Caco-2 (cell line): Measurements from ENCODE around the gene RNF32. TPM values are rescaled to one million over a fixed set of nuclear protein-coding genes. Genes with fewer than 3 reads are reported as not detected.
"Not testable (repeated sequence)": the region's sequence is repeated elsewhere in the genome, so short reads cannot be mapped to it uniquely, and the experiment has no call there.

Experiments used
- BruUV-seq: library from RNA; stranded (reverse); fragments of 400-500 nt; replicated peaks from 2 replicates; lab custom pipeline; 2021; lab: Mats Ljungman, UMichigan
- CTCF ChIA-PET: fragments of 300-600 bp; sonication (Branson Sonifier 250); formaldehyde crosslinking; loops from one replicate; lab custom pipeline; 2022; ENCODE audit warnings: antibody characterized with exemption; lab: Charles Lee
- POLR2A ChIA-PET: fragments of 300-600 bp; sonication (Branson Sonifier 250); formaldehyde crosslinking; loops from one replicate; lab custom pipeline; 2022; ENCODE audit warnings: antibody characterized with exemption; lab: Charles Lee
- DNase-seq, 2 experiments: peaks; one replicate each; pipeline versions ENCODE4 v3.0.0 to v3.0.0-alpha.2; 2020 to 2022
- H3K27me3 ChIP-seq: replicated peaks from 2 replicates; pipeline ENCODE4 v1.6.0; 2011; ENCODE audit warnings: low read length; ENCODE audit not compliant: control insufficient read depth, insufficient read depth
- H3K36me3 ChIP-seq: 2 replicates; pipeline ENCODE4 v1.5.1; 2011; ENCODE audit warnings: low read length; ENCODE audit not compliant: control insufficient read depth, insufficient read depth
- H3K4me1 ChIP-seq: fragments of 250-450 bp; sonication (Bioruptor Pico); 2 replicates; pipeline ENCODE4 v1.5.1; 2020; ENCODE audit warnings: mild to moderate bottlenecking
- H3K4me3 ChIP-seq: 2 replicates; pipeline ENCODE4 v1.5.1; 2011; ENCODE audit warnings: low read depth, mild to moderate bottlenecking, control low read depth, low read length
- H3K9me3 ChIP-seq: fragments of 250-450 bp; sonication (Bioruptor Pico); 2 replicates; pipeline ENCODE4 v1.5.1; 2020; ENCODE audit warnings: mild to moderate bottlenecking, moderate library complexity
- H3K27ac Mint-ChIP-seq: one replicate; pipeline ENCODE4 v1.8.0; 2022; ENCODE audit warnings: mixed read lengths; ENCODE audit not compliant: unreplicated experiment
- H3K27me3 Mint-ChIP-seq: one replicate; pipeline ENCODE4 v1.8.0; 2022; ENCODE audit warnings: mixed read lengths; ENCODE audit not compliant: insufficient read depth, unreplicated experiment
- H3K36me3 Mint-ChIP-seq: one replicate; pipeline ENCODE4 v1.8.0; 2022; ENCODE audit warnings: mild to moderate bottlenecking, mixed read lengths; ENCODE audit not compliant: insufficient read depth, unreplicated experiment
- H3K4me1 Mint-ChIP-seq: one replicate; pipeline ENCODE4 v1.8.0; 2022; ENCODE audit warnings: low read depth, mixed read lengths; ENCODE audit not compliant: unreplicated experiment
- H3K4me3 Mint-ChIP-seq: one replicate; pipeline ENCODE4 v1.8.0; 2022; ENCODE audit warnings: mild to moderate bottlenecking, moderate library complexity, mixed read lengths; ENCODE audit not compliant: unreplicated experiment
- H3K9me3 Mint-ChIP-seq: one replicate; pipeline ENCODE4 v1.8.0; 2022; ENCODE audit warnings: mixed read lengths; ENCODE audit not compliant: unreplicated experiment
- intact Hi-C: fragments of 100-400 bp; cut with micrococcal nuclease; formaldehyde crosslinking; loops from one replicate; pipeline ENCODE4 v1.10.0; 2022; ENCODE audit not compliant: unreplicated experiment
- total RNA-seq: library from RNA; stranded (reverse); gene quantifications from 2 replicates; pipeline ENCODE4 v1.2.3, GENCODE V29; 2022
- TF ChIP-seq, protein P1 (sequence below), 2 experiments: fragments of 200-600 bp in 1 of 2; IDR thresholded peaks; 1 replicate in 1 of 2; 2 replicates in 1 of 2; pipeline versions ENCODE4 v1.5.1 to v1.8.0; 2011 to 2022; ENCODE audit warnings: antibody characterized with exemption in 1 of 2, control low read depth in 1 of 2, inconsistent platforms in 1 of 2, low read depth in 1 of 2, low read length in 1 of 2, mild to moderate bottlenecking in 1 of 2, moderate library complexity in 1 of 2; ENCODE audit not compliant: insufficient read depth in 1 of 2, severe bottlenecking in 1 of 2, unreplicated experiment in 1 of 2

RNF32 gene
- total RNA-seq, 1 experiment from 2014 or later, result 26.0 TPM

DNA sequence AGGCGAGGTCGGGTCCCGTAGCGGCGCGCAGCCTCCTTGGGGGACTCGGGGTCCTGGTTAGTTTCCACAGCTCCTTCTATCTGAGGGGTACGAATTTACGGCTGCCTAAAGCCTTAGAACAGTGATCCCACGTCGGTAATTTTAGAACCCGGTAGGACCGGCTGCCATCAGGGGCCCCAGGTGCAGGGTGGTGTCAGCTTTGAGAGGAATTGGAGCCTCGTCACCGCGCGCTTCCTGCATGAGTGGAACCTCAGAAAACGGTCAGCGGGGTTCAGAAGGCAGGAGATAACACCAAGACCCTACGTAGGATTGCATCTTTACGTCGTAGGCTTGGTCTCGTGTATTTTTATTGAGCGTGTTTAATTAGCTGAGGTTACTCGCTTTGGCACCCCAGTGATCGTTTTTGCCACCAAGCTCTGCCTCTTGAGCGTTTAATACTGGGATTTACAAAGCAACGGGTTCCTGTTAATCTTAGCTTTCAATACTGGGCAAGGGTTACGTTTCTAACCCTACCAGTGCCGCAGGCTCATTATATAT, 443 bp downstream of the RNF32 start:
- H3K27ac Mint-ChIP-seq, result peak overlapping the region; percentile 100
- no peaks in the 10 kb centered on the region; the same call in 1 of the 2 replicates for H3K36me3 ChIP-seq
- no peak for DNase-seq
- TF ChIP-seq, protein P1, sequence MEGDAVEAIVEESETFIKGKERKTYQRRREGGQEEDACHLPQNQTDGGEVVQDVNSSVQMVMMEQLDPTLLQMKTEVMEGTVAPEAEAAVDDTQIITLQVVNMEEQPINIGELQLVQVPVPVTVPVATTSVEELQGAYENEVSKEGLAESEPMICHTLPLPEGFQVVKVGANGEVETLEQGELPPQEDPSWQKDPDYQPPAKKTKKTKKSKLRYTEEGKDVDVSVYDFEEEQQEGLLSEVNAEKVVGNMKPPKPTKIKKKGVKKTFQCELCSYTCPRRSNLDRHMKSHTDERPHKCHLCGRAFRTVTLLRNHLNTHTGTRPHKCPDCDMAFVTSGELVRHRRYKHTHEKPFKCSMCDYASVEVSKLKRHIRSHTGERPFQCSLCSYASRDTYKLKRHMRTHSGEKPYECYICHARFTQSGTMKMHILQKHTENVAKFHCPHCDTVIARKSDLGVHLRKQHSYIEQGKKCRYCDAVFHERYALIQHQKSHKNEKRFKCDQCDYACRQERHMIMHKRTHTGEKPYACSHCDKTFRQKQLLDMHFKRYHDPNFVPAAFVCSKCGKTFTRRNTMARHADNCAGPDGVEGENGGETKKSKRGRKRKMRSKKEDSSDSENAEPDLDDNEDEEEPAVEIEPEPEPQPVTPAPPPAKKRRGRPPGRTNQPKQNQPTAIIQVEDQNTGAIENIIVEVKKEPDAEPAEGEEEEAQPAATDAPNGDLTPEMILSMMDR (IDR thresholded peaks at IDR 0.05; ENCODE audit: insufficient read depth in 1 of 2, low read depth in 1 of 2, low read length in 1 of 2, severe bottlenecking in 1 of 2, unreplicated experiment in 1 of 2), result no peak
- TSS peak; percentile 28 for BruUV-seq
- no peaks in the 10 kb centered on the region for H3K27me3 Mint-ChIP-seq
- H3K4me1 ChIP-seq, result peaks cover 18% of the 10 kb centered on the region
- intact Hi-C loops, result loop anchor here (1.0 kb wide), 2 partner anchors 25 to 81 kb away; no protein-coding TSS in a partner anchor
- no peaks in the 10 kb centered on the region for H3K9me3 ChIP-seq
- peak overlapping the region; percentile 99 for H3K4me3 Mint-ChIP-seq
- no peaks in the 10 kb centered on the region for H3K9me3 Mint-ChIP-seq
- ChIA-PET CTCF (interaction anchor here (0.9 to 1.4 kb wide), 2 partner anchors 9 to 123 kb away, joined by 3 to 7 read pairs; no protein-coding TSS in a partner anchor), POLR2A (interaction anchor here (0.6 to 1.5 kb wide), 4 partner anchors 9 to 114 kb away, joined by 3 to 10 read pairs (median 4); no protein-coding TSS in a partner anchor)
- H3K27me3 ChIP-seq, result no peaks in the 10 kb centered on the region
- peaks cover 24% of the 10 kb centered on the region for H3K4me1 Mint-ChIP-seq
- peaks cover 51% of the 10 kb centered on the region for H3K36me3 Mint-ChIP-seq
- H3K4me3 ChIP-seq, result peak overlapping the region; percentile 72

- intact Hi-C loops, result no loop called here
- H3K4me1 Mint-ChIP-seq, result peaks cover 18% of the 10 kb centered on the region
- ChIA-PET CTCF (interaction anchor here (1.0 kb wide), 1 partner anchor 30 kb away, joined by 4 read pairs; no protein-coding TSS in a partner anchor), POLR2A (interaction anchor here (1.5 kb wide), 1 partner anchor 28 kb away, joined by 10 read pairs; no protein-coding TSS in a partner anchor)
- H3K9me3 ChIP-seq, result no peaks in the 10 kb centered on the region
- no TSS peak for BruUV-seq
- no peaks in the 10 kb centered on the region for H3K9me3 Mint-ChIP-seq
- H3K27me3 Mint-ChIP-seq, result no peaks in the 10 kb centered on the region
- H3K27me3 ChIP-seq, result no peaks in the 10 kb centered on the region
- DNase-seq, result no peak
- H3K4me3 ChIP-seq, result no peak overlapping the region
- no peak overlapping the region for H3K27ac Mint-ChIP-seq
- H3K4me3 Mint-ChIP-seq, result peak overlapping the region; percentile 99
- TF ChIP-seq, protein P1 (IDR thresholded peaks at IDR 0.05; ENCODE audit: insufficient read depth in 1 of 2, low read depth in 1 of 2, low read length in 1 of 2, severe bottlenecking in 1 of 2, unreplicated experiment in 1 of 2), result no peak
- peaks cover 49% of the 10 kb centered on the region for H3K36me3 Mint-ChIP-seq
- H3K36me3 ChIP-seq, result no peaks in the 10 kb centered on the region; the same call in 1 of the 2 replicates
- H3K4me1 ChIP-seq, result peaks cover 15% of the 10 kb centered on the region
Measured at GRCh38 chr7:156642306-156643045, 1.9 kb downstream of the RNF32 start.

DNA sequence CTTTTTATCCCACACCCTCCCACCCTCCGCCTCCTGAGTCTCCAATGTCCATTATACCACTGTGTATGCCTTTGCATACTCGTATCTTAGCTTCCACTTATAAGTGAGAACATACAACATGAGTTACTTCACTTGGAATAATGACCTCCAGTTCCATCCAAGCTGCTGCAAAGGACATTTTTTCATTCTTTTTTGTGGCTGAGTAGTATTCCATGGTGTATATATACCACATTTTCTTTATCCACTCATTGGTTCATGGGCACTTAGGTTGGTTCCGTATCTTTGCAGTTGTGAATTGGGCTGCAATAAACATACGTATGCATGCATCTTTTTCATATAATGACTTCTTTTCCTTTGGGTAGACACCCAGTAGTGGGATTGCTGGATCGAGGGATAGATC, 6.8 kb downstream of the RNF32 start:
- peaks cover 15% of the 10 kb centered on the region for H3K4me1 ChIP-seq
- POLR2A ChIA-PET, result interaction anchor here (1.0 kb wide), 1 partner anchor 13 kb away, joined by 4 read pairs; no protein-coding TSS in a partner anchor
- DNase-seq, H3K27me3 ChIP-seq, H3K4me3 ChIP-seq, intact Hi-C loops, H3K9me3 Mint-ChIP-seq, H3K27ac Mint-ChIP-seq, H3K27me3 Mint-ChIP-seq, H3K36me3 ChIP-seq, BruUV-seq, H3K9me3 ChIP-seq, H3K4me3 Mint-ChIP-seq, CTCF ChIA-PET: not testable (repeated sequence)
- H3K36me3 Mint-ChIP-seq, result peaks cover 59% of the 10 kb centered on the region
- peaks cover 46% of the 10 kb centered on the region for H3K4me1 Mint-ChIP-seq
